Measurements from ENCODE around the gene SLC35D2. TPM values are rescaled to one million over a fixed set of nuclear protein-coding genes. Genes with fewer than 3 reads are reported as not detected.
A peak's percentile ranks its signal among the peaks of the same experiment; 100 is the strongest.
"Not testable (repeated sequence)": the region's sequence is repeated elsewhere in the genome, so short reads cannot be mapped to it uniquely, and the experiment has no call there.

SLC35D2 gene
- total RNA-seq, 1 experiment from 2014 or later: 15.5 TPM

- DNase-seq (ENCODE audit: low spot score): peak; percentile 50
Measured at GRCh38 chr9:96317335-96317980, 66.1 kb downstream of the SLC35D2 start.

- no peak for DNase-seq (ENCODE audit: low spot score)
Measured at GRCh38 chr9:96309850-96310249, 73.7 kb downstream of the SLC35D2 start.

- DNase-seq (ENCODE audit: low spot score): not testable (repeated sequence)
Measured at GRCh38 chr9:96306958-96307357, 76.6 kb downstream of the SLC35D2 start.

- DNase-seq (ENCODE audit: low spot score): no peak
Measured at GRCh38 chr9:96305171-96305570, 78.3 kb downstream of the SLC35D2 start.

DNA sequence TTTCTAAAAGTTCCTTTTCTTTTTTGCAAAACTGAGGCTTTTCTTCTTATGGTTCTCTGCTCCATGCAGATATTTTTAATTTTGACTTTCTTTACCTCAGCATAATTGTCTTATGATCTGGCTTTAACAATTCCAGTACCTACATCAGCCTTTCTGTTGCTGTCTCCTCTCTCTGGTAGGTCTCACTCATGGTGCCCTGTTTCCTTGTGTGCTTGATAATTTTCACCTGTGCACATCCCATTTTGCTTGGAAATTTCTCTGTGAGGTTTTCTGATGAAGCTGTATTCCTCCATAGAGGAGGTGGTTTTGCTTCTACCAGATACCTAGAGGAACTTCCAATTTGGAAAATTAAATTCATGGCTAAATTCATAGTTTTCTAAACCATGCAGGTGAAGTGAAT is 79.3 kb downstream of the SLC35D2 start:
- no peak for DNase-seq (ENCODE audit: low spot score)

GRCh38 chr9:96302021-96302420 is 81.5 kb downstream of the SLC35D2 start, which contains the start of gene HSD17B3:
HSD17B3 (minus strand) TSS chr9:96302176; CDS start chr9:96302104, 72 bp downstream.
- no peak for DNase-seq (ENCODE audit: low spot score)

GRCh38 chr9:96299823-96300222 is 83.7 kb downstream of the SLC35D2 start:
- DNase-seq (ENCODE audit: low spot score): peak; percentile 14

GRCh38 chr9:96294159-96294545 is 89.4 kb downstream of the SLC35D2 start:
- no peak for DNase-seq (ENCODE audit: low spot score)

- no peak for DNase-seq (ENCODE audit: low spot score)
Measured at GRCh38 chr9:96293498-96294158, 89.9 kb downstream of the SLC35D2 start.

DNA sequence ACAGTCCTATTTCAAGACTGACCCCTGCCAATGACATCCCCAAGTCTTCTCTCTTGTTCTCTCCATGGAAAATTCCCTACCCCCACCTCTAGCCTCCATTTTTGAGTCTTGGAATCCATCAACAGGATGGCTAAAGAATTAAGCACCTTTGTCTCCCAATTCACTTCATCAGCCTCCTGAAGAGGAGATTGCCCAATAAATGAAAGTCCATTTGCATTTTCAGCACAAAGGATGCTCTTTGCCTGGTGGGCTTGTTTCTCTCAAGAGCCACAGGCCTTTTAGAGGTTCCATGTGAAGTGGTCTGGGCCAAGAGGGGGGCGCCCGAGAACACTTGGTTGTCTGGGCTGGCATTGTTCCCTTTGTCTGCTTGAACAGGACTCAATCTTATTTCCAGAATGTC is 94.1 kb downstream of the SLC35D2 start:
- no peak for DNase-seq (ENCODE audit: low spot score)

DNA sequence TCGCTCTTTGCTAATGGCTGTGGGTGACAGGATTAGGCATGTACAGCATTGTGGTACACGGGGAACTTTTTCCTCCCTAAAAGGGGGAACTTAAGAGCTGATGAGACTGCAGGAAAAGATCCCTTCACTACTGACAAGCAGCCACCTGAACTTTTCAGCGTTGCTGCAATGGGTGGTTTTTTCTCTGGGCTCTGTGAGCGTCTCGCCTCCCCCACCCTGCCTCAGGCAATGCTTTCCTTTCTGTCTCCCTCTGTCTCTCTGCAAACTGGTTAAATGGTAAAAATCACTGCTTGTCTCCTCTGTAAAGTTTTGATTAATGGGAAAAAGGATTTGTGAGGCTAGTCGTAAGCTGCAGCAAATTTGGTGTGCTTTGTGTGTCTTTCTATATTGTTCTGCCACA is 101.9 kb downstream of the SLC35D2 start:
- DNase-seq (ENCODE audit: low spot score): no peak

GRCh38 chr9:96279932-96280331 is 103.6 kb downstream of the SLC35D2 start:
- no peak for DNase-seq (ENCODE audit: low spot score)

- no peak for DNase-seq (ENCODE audit: low spot score)
Measured at GRCh38 chr9:96274939-96275338, 108.6 kb downstream of the SLC35D2 start.

Other genes with a start within 250 kb of the SLC35D2 start
- not detected in 2 replicates for gene HSD17B3, start 81.5 kb downstream of the SLC35D2 start, total RNA-seq (2014; rRNA removed; shearing (Covaris generic))
- 9.9 and 11.6 TPM in 2 replicates for gene ZNF367, start 34.7 kb upstream of the SLC35D2 start, total RNA-seq (2014; rRNA removed; shearing (Covaris generic))
- gene HABP4, start 66.5 kb upstream of the SLC35D2 start, total RNA-seq (2014; rRNA removed; shearing (Covaris generic)): 2.1 and 5.7 TPM in 2 replicates
- gene CDC14B, start 236.1 kb upstream of the SLC35D2 start, total RNA-seq (2014; rRNA removed; shearing (Covaris generic)): 14.4 TPM in 2 replicates

All from H4 (cell line).